Measurements from ENCODE around the gene ELK4. TPM values are rescaled to one million over a fixed set of nuclear protein-coding genes. Genes with fewer than 3 reads are reported as not detected.

ELK4 gene
- total and polyA plus RNA-seq, 2 donors, result 14.3 to 20.2 TPM

GRCh38 chr1:205658943-205659581, 27.3 kb upstream of the ELK4 start:
- no peaks in the 10 kb centered on the region for H3K9me3 ChIP-seq (ENCODE audit: control insufficient read depth in 2 of 2, insufficient read depth in 1 of 2, low read length in 1 of 2)
- H3K4me1 ChIP-seq (ENCODE audit: control insufficient read depth in 2 of 2, insufficient read depth in 2 of 2, low read length in 2 of 2), result peaks cover 0 to 13% of the 10 kb centered on the region in 2 donors
- 71% methylated on average over 20 of the region's 20 CpGs for WGBS
- no peak overlapping the region for H3K27ac ChIP-seq (ENCODE audit: low read depth in 1 of 2, low read length in 1 of 2)
- no peak overlapping the region for H3K4me3 ChIP-seq (ENCODE audit: low read length in 2 of 2)
- no peaks in the 10 kb centered on the region for H3K27me3 ChIP-seq (ENCODE audit: control insufficient read depth in 2 of 2, insufficient read depth in 1 of 2, low read length in 1 of 2)
- H3K36me3 ChIP-seq (ENCODE audit: control insufficient read depth in 2 of 2, insufficient read depth in 2 of 2, low read length in 1 of 2), result no peaks in the 10 kb centered on the region
- DNase-seq (ENCODE audit: low read depth in 6 of 9, low spot score in 9 of 9), result peak; percentile 41 to 83 (median 66)

- peaks cover 0 to 13% of the 10 kb centered on the region in 2 donors for H3K4me1 ChIP-seq (ENCODE audit: control insufficient read depth in 2 of 2, insufficient read depth in 2 of 2, low read length in 2 of 2)
- no peaks in the 10 kb centered on the region for H3K27me3 ChIP-seq (ENCODE audit: control insufficient read depth in 2 of 2, insufficient read depth in 1 of 2, low read length in 1 of 2)
- no peaks in the 10 kb centered on the region for H3K9me3 ChIP-seq (ENCODE audit: control insufficient read depth in 2 of 2, insufficient read depth in 1 of 2, low read length in 1 of 2)
- no peak overlapping the region for H3K4me3 ChIP-seq (ENCODE audit: low read length in 2 of 2)
- H3K36me3 ChIP-seq (ENCODE audit: control insufficient read depth in 2 of 2, insufficient read depth in 2 of 2, low read length in 1 of 2), result no peaks in the 10 kb centered on the region
- H3K27ac ChIP-seq (ENCODE audit: low read depth in 1 of 2, low read length in 1 of 2), result no peak overlapping the region
- over 99% methylated on average over 2 of the region's 2 CpGs for WGBS
- DNase-seq (ENCODE audit: low read depth in 6 of 9, low spot score in 9 of 9), result no peak
Observed at GRCh38 chr1:205656236-205656635, 24.4 kb upstream of the ELK4 start.

- Histone ChIP-seq H3K9me3 (ENCODE audit: control insufficient read depth in 2 of 2, insufficient read depth in 1 of 2, low read length in 1 of 2) (no peaks in the 10 kb centered on the region), H3K27ac (ENCODE audit: low read depth in 1 of 2, low read length in 1 of 2) (no peak overlapping the region), H3K4me3 (ENCODE audit: low read length in 2 of 2) (no peak overlapping the region), H3K4me1 (ENCODE audit: control insufficient read depth in 2 of 2, insufficient read depth in 2 of 2, low read length in 2 of 2) (no peaks in the 10 kb centered on the region), H3K27me3 (ENCODE audit: control insufficient read depth in 2 of 2, insufficient read depth in 1 of 2, low read length in 1 of 2) (no peaks in the 10 kb centered on the region), H3K36me3 (ENCODE audit: control insufficient read depth in 2 of 2, insufficient read depth in 2 of 2, low read length in 1 of 2) (no peaks in the 10 kb centered on the region)
- DNase-seq (ENCODE audit: low read depth in 6 of 9, low spot score in 9 of 9), result no peak
- WGBS, result 87% methylated on average over 11 of the region's 11 CpGs
Observed at GRCh38 chr1:205652984-205653383, 21.2 kb upstream of the ELK4 start.

- WGBS, result 87% methylated on average over 1 of the region's 1 CpG
- Histone ChIP-seq H3K36me3 (ENCODE audit: control insufficient read depth in 2 of 2, insufficient read depth in 2 of 2, low read length in 1 of 2) (no peaks in the 10 kb centered on the region), H3K27ac (ENCODE audit: low read depth in 1 of 2, low read length in 1 of 2) (no peak overlapping the region), H3K9me3 (ENCODE audit: control insufficient read depth in 2 of 2, insufficient read depth in 1 of 2, low read length in 1 of 2) (no peaks in the 10 kb centered on the region), H3K27me3 (ENCODE audit: control insufficient read depth in 2 of 2, insufficient read depth in 1 of 2, low read length in 1 of 2) (no peaks in the 10 kb centered on the region), H3K4me3 (ENCODE audit: low read length in 2 of 2) (no peak overlapping the region), H3K4me1 (ENCODE audit: control insufficient read depth in 2 of 2, insufficient read depth in 2 of 2, low read length in 2 of 2) (peaks cover 0 to 2% of the 10 kb centered on the region in 2 donors)
- no peak for DNase-seq (ENCODE audit: low read depth in 6 of 9, low spot score in 9 of 9)
Observed at GRCh38 chr1:205650241-205650640, 18.4 kb upstream of the ELK4 start.

GRCh38 chr1:205645519-205645918, 13.7 kb upstream of the ELK4 start:
- H3K4me1 ChIP-seq (ENCODE audit: control insufficient read depth in 2 of 2, insufficient read depth in 2 of 2, low read length in 2 of 2), result peaks cover 0 to 2% of the 10 kb centered on the region in 2 donors
- no peak overlapping the region for H3K27ac ChIP-seq (ENCODE audit: low read depth in 1 of 2, low read length in 1 of 2)
- no peaks in the 10 kb centered on the region for H3K36me3 ChIP-seq (ENCODE audit: control insufficient read depth in 2 of 2, insufficient read depth in 2 of 2, low read length in 1 of 2)
- DNase-seq (ENCODE audit: low read depth in 6 of 9, low spot score in 9 of 9), result no peak
- 97% methylated on average over 8 of the region's 8 CpGs for WGBS
- H3K9me3 ChIP-seq (ENCODE audit: control insufficient read depth in 2 of 2, insufficient read depth in 1 of 2, low read length in 1 of 2), result no peaks in the 10 kb centered on the region
- no peaks in the 10 kb centered on the region for H3K27me3 ChIP-seq (ENCODE audit: control insufficient read depth in 2 of 2, insufficient read depth in 1 of 2, low read length in 1 of 2)
- H3K4me3 ChIP-seq (ENCODE audit: low read length in 2 of 2), result no peak overlapping the region

GRCh38 chr1:205642679-205643307, 11.0 kb upstream of the ELK4 start:
- Histone ChIP-seq H3K9me3 (ENCODE audit: control insufficient read depth in 2 of 2, insufficient read depth in 1 of 2, low read length in 1 of 2) (no peaks in the 10 kb centered on the region), H3K27ac (ENCODE audit: low read depth in 1 of 2, low read length in 1 of 2) (no peak overlapping the region), H3K4me1 (ENCODE audit: control insufficient read depth in 2 of 2, insufficient read depth in 2 of 2, low read length in 2 of 2) (peaks cover 0 to 2% of the 10 kb centered on the region in 2 donors), H3K36me3 (ENCODE audit: control insufficient read depth in 2 of 2, insufficient read depth in 2 of 2, low read length in 1 of 2) (no peaks in the 10 kb centered on the region), H3K27me3 (ENCODE audit: control insufficient read depth in 2 of 2, insufficient read depth in 1 of 2, low read length in 1 of 2) (no peaks in the 10 kb centered on the region), H3K4me3 (ENCODE audit: low read length in 2 of 2) (no peak overlapping the region)
- WGBS, result 97% methylated on average over 2 of the region's 2 CpGs
- no peak for DNase-seq (ENCODE audit: low read depth in 6 of 9, low spot score in 9 of 9)

GRCh38 chr1:205639567-205639966, 7.8 kb upstream of the ELK4 start:
- H3K4me3 ChIP-seq (ENCODE audit: low read length in 2 of 2), result no peak overlapping the region
- no peaks in the 10 kb centered on the region for H3K27me3 ChIP-seq (ENCODE audit: control insufficient read depth in 2 of 2, insufficient read depth in 1 of 2, low read length in 1 of 2)
- no peak for DNase-seq (ENCODE audit: low read depth in 6 of 9, low spot score in 9 of 9)
- H3K27ac ChIP-seq (ENCODE audit: low read depth in 1 of 2, low read length in 1 of 2), result no peak overlapping the region
- WGBS, result 94% methylated on average over 1 of the region's 1 CpG
- H3K4me1 ChIP-seq (ENCODE audit: control insufficient read depth in 2 of 2, insufficient read depth in 2 of 2, low read length in 2 of 2), result no peaks in the 10 kb centered on the region
- H3K36me3 ChIP-seq (ENCODE audit: control insufficient read depth in 2 of 2, insufficient read depth in 2 of 2, low read length in 1 of 2), result no peaks in the 10 kb centered on the region
- no peaks in the 10 kb centered on the region for H3K9me3 ChIP-seq (ENCODE audit: control insufficient read depth in 2 of 2, insufficient read depth in 1 of 2, low read length in 1 of 2)

- Histone ChIP-seq H3K4me3 (ENCODE audit: low read length in 2 of 2) (no peak overlapping the region), H3K36me3 (ENCODE audit: control insufficient read depth in 2 of 2, insufficient read depth in 2 of 2, low read length in 1 of 2) (no peaks in the 10 kb centered on the region), H3K9me3 (ENCODE audit: control insufficient read depth in 2 of 2, insufficient read depth in 1 of 2, low read length in 1 of 2) (no peaks in the 10 kb centered on the region), H3K27me3 (ENCODE audit: control insufficient read depth in 2 of 2, insufficient read depth in 1 of 2, low read length in 1 of 2) (no peaks in the 10 kb centered on the region), H3K4me1 (ENCODE audit: control insufficient read depth in 2 of 2, insufficient read depth in 2 of 2, low read length in 2 of 2) (no peaks in the 10 kb centered on the region), H3K27ac (ENCODE audit: low read depth in 1 of 2, low read length in 1 of 2) (no peak overlapping the region)
- DNase-seq (ENCODE audit: low read depth in 6 of 9, low spot score in 9 of 9), result no peak
- WGBS, result 97% methylated on average over 9 of the region's 9 CpGs
Observed at GRCh38 chr1:205637854-205638468, 6.2 kb upstream of the ELK4 start.

GRCh38 chr1:205636732-205637131, 4.9 kb upstream of the ELK4 start:
- peak overlapping the region in 1 of 2 donors; percentile 19 for H3K27ac ChIP-seq (ENCODE audit: low read depth in 1 of 2, low read length in 1 of 2)
- H3K4me3 ChIP-seq (ENCODE audit: low read length in 2 of 2), result no peak overlapping the region
- 76% methylated on average over 4 of the region's 4 CpGs for WGBS
- no peaks in the 10 kb centered on the region for H3K27me3 ChIP-seq (ENCODE audit: control insufficient read depth in 2 of 2, insufficient read depth in 1 of 2, low read length in 1 of 2)
- H3K4me1 ChIP-seq (ENCODE audit: control insufficient read depth in 2 of 2, insufficient read depth in 2 of 2, low read length in 2 of 2), result peaks cover 2 to 4% of the 10 kb centered on the region in 2 donors
- no peaks in the 10 kb centered on the region for H3K9me3 ChIP-seq (ENCODE audit: control insufficient read depth in 2 of 2, insufficient read depth in 1 of 2, low read length in 1 of 2)
- H3K36me3 ChIP-seq (ENCODE audit: control insufficient read depth in 2 of 2, insufficient read depth in 2 of 2, low read length in 1 of 2), result no peaks in the 10 kb centered on the region
- no peak for DNase-seq (ENCODE audit: low read depth in 6 of 9, low spot score in 9 of 9)

All from thymus (tissue), 11 donors.